GM18858 (cell line): ENCODE results near the gene ASRGL1.

Source experiments
- ATAC-seq: cut with Tn5 transposase; IDR thresholded peaks from one replicate; pipeline ENCODE4 v1.9.1; 2021; ENCODE audit not compliant: unreplicated experiment

ASRGL1 gene

DNA sequence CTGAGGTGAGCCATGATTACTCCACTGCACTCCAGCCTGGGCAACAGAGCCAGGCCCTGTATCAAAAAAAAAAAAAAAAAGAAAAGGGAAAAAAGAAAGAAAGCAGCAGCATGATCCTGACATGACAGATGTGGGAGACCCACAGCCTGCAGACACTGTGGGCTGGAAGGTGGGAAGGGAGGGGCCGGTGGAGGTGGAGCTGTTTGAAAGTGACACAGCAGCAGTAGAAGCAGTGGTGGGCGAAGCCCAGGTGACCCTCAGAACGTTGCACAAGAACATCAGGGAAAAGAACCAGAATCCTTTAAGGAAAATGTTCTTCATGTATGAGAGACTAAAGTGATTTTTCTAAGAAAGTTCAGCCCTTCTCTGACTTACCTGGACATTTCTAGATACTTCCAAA, 55.3 kb downstream of the ASRGL1 start:
- no peak for ATAC-seq

DNA sequence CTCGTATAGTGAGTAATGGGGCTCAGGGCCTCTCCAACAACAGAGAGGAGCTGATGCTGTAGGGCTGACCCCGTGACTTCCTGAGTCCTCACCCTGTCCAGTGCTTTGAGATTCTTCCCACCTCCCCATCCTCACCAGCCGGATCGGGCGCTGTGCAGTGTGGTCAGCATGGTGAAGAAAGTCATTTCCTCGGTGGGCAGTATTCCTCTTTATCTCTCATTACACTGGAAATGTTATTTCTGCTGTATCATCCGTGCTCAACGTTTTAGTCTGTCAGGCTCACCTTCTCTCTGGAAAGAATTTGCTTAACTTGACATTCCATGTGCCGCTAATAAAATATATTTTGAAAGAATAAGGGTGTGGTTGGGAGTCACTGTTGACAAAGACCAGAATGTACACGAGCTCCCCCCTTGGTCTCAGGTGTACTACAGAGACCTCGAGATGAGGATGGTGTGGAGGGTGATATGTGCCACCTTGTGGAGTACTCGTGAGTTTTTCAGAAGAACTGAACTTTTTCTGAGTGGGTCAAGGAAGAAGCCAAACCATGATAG, 55.9 kb downstream of the ASRGL1 start:
- no peak for ATAC-seq

DNA sequence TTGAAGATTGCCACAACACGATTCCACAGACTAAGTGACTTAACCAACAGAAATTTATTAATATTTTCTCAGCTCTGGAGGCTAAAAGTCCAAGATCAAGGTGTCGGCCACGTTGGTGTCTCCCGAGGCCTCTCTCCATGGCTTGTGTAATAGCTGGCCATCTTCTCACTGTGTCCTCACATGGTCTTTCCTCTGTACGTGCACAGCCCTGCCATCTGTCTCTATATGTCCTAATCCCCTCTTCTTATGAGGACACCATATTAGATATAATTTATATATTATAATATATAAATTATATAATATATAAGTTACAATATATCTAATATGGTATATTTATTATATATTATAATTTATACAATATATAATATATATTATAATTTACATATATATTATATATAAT, 56.5 kb downstream of the ASRGL1 start:
- ATAC-seq: no peak

DNA sequence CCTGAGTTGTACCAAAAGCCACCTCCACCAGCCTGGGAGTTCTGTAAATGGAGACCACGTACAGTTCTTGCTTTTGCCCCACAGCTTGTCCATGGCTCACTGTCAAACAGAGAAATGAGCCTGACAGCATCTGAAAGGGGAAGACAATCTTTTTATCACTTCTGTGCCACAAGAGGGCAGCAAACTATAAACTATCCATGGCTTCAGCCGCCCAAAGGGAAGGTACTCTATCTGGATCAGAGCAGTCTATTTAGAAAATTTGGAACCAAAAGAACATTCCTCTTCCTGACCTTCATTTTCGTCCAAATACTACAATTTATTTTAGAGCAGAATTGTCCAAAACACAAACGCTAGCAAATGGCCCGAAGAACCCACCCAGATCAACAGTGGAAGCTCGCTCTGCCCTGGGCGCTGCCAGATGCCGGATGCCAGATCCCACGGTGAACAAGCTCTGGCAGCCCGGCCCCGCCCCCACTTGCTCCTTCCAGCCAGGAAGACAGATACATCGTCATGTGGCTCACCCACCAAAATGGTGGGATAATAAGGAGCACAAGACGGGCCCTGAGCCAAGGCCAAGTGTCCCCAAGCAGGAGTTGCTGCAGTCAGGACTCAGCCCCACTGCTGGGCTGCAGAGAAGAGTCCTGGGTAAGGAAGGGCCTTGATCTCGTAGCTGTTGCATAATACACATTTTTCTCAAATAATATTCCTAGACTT, 57.7 kb downstream of the ASRGL1 start:
- ATAC-seq: no peak

DNA sequence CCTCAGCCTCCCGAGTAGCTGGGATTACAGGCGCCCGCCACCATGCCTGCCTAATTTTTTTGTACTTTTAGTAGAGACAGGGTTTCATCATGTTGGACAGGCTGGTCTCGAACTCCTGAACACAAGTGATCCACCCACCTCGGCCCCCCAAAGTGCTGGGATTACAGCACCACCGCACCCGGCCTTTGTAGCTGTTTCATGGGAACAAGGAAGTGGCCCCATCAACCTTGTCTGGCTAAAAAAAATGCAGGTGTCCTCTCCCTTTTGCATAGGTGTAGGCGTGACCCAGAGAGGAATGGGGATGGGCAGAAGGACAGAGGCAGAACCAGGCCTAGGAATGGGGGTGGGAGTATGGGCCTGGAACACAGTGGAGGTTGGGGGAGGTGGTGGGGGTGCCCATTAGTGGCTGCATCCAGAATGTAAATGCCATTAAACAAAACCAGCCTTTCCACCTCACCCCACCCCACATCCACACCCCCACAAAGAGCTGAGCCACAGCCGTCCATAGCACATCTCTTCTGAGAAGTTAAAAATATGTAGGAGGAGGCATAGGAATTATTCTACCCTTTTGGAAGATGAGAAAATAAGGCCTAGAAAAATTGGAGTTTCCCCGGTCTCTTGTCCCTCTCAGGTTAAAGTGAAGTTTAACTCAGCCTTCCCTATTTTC, 58.8 kb downstream of the ASRGL1 start:
- ATAC-seq: no peak

DNA sequence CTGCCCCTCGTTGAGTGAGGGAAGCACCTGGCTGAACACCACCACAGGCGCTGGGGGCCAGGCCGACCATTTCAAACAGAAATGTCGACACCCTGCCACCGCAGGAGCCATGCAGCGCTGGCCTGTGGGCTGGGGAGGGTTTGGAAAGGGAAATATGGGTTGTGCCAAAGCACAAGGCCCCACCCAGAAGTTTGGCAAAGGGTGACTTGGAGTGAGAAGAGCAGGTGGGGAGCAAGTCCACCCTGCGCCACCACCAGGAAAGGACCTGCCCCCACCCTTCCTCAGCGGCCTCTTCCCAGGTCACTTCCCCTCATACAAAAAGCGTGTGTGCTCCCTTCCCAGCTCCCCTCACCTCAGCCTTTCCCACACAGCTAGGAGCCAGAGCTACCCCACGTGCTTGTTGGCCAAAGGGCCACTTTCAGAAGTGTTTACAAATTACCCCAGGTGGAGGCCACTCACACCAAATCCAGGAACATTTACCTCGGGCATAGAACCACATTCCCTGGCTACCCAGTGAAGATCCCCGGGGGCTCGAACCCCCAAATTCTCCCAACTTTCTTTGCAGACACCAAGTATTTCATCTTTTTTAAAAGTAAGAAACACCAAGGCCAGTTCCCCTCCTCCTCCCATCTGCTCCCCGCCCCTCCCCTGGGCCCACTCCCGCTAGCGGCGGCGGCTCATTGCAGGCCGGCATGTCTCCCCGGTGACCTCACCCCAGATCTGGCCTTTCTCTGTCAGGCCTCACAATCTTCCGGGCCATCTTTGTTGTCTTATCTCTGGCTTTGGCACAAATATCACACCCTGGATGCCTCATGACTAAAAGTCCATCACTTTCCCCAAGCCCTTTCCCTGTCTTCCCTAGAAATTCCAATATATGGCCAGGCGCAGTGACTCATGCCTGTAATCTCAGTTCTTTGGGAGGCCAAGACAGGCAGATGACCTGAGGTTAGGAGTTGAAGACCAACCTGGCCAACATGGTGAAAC, 61.1 kb downstream of the ASRGL1 start:
- no peak for ATAC-seq

DNA sequence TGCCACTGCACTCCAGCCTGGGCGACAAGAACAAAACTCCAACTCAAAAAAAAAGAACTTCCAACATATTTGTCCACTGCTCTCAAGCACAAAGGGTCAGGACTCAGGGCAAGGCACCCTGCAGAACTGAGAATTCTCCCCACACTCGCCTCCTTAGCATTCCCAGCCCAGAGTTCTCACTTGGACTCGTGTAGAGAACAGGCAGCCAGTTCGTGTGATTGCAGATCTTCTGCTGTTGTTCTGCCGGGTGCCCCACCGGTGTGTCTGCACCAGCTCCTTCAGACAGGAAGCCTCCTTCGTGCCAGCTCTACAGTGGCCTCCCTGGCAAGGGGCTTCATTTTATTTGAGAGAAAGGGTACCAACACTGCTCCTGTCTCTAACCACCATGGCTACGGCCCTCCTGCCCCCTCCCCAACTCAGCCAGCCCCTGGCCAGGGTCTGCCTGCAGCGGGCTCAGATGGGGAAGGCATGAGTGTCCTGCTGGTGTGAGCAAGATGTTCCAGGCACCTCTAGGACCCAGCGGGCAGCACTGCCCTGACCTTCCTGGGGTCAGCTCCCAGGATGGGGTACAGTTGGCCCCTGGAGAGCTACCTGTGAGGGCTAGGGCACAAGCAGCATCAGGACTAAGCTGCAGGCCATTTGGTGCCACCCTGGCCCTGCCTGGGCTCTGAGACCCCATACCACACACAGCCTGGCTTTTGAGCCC, 62.1 kb downstream of the ASRGL1 start:
- ATAC-seq: no peak

DNA sequence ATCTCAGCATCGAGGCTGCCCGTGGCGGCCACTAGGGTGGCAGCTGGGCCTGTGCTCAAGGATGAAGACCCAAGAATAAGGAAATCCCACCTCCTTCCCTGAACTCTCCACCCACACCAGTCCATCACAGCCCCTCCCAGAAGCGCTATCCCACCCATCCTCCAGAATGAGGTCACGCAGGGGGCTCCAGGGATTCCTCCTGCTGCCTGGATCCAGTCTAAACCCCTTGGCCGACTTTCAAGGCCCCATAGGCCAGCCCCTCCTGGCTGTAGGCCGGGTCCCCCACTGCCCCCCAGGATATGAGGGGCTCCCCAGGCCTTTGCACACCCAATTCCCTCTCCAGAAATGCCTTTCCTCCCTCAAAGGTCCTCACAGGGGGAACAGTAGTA, 62.6 kb downstream of the ASRGL1 start:
- no peak for ATAC-seq

DNA sequence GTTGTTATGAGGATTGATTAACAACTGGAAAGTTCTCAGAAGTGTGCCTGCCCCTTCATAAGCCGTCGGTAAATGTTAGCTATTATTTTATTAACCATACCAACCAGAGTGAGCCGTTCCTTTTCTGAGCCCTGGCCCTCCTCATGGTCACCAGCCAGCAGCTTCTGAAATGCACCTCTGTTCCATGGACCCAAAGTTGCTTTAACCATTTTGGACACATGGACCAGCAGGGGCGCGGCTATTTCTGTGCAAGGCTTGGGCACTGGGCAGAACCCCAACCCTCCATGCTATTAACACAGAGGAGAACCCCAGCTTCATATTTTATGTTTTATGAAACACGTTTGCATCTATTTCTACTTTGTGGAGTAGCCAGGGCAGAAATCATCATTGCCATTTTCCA, 63.0 kb downstream of the ASRGL1 start:
- no peak for ATAC-seq

DNA sequence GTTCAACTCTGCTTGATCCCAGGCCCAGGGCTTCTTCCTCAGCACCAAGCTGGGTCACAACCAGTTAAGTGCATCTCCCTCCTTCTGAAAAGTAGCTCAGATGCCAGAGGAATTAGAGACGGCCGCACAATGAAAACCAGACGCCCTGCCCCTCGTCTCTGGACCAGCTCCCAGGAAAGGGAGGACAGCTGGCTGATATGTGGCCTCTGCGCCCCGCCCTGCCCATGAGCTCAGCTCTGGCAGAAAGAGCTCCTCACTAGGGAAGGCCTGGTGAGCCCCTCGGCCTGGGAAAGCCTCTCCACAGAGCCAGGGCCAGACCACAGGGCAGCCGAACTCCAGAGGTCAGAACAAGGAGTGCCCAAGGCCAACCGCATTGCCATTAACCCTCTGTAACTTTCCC, 63.5 kb downstream of the ASRGL1 start:
- no peak for ATAC-seq

DNA sequence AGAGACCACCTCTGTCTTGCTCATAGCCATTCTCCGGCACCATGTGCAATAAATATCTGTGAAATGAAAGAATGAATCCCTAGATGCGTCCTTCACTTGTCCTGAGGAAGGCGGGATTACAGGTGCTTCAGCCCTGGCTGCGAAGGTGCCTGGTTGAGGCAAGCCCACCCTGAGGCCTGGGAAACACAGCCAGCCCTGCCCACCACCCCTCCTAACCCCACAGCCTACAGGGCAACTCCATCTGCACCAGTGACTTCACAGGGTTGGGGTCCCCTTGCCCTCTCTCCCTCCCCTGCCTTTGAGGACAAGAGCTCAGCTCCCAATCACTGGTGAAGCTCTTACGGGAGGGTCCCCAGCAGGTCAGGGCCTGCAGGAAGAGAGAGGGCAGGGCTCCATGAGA, 64.1 kb downstream of the ASRGL1 start:
- no peak for ATAC-seq

DNA sequence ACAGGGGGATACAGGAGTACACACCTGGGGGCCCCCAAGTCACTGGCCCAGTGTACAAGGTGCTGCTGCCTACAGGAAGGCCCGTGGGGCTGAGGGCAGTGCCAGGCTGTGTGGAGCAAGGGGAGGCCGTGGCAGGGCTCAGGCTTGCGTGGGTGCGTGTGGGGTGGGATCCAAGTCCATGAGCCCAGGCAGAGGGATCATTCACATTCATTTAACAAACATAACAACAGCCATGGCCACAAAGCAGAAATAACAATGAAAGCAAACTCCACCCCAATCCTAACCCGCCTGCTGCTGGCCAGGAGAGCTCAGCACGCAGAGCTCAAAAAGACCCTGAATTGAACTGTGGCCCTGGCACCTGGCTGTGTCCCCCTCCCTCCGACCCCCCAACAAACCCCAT, 64.6 kb downstream of the ASRGL1 start:
- ATAC-seq: no peak

DNA sequence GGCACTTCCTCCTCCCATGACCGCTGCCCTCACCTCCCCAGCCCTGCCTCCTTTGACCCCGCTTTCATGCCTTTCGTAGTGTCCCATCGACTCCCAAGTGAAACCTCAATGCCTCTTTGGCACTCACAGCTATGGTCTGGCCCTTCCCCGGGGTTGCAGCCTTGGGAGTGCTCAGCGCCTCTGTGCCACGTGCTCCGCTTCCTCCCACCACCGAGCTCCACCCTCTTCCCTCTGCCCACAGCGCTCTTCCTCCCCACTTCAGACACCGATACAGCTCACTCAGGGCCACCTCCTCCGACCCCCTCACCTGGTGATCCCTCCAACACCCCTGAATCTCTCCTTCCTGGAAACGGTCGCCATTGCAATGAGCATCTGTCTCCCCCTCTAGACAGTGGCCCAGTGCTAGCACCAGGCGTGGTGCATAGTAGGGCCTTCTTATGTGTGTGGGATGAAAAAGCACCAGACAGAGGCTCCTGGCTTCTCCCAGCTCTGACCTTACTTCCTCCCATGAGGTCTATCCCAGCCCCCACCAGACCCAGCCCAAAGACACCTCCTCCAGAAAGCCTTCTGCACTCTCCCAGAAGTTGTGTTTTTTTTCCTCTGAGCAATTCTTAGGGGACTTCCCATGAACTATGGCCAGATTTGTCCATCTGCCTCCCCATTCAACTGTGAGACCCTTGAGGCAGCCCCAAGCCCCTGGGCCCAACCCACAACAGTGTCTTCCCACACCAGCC, 65.1 kb downstream of the ASRGL1 start:
- no peak for ATAC-seq

DNA sequence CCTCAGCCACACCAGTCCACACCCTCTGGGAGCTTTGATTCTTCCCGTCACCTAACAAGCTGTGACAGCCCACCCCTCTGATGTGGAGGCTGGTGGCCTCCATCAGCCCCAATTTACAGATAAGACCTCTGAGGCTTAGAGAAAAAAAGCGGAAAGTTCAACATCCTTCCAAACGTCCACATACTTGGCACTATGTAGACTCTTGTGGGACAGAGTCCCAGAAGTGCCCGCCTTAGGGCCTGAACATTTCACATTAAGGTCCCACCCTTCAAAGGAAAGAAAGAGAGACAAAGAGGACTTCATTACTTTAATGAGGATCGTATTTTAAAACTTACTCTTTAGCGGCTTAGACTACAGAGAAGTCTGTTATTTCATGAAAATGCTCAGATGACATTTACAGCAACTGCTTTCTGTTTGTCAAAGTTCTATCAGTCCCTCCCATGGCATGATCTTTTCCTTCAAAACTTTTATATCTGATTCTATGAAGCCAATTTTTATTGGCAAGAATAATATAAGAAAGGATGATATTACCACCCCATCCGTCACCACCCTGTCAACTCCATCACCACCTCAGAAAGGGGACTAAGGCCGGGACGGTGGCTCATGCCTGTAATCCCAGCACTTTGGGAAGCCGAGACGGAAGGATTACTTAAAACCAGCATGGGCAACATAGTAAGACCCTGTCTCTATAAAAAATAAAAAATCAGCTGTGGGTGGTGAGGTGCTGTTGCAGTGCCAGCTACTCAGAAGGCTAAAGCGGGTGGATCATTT, 65.9 kb downstream of the ASRGL1 start:
- no peak for ATAC-seq

DNA sequence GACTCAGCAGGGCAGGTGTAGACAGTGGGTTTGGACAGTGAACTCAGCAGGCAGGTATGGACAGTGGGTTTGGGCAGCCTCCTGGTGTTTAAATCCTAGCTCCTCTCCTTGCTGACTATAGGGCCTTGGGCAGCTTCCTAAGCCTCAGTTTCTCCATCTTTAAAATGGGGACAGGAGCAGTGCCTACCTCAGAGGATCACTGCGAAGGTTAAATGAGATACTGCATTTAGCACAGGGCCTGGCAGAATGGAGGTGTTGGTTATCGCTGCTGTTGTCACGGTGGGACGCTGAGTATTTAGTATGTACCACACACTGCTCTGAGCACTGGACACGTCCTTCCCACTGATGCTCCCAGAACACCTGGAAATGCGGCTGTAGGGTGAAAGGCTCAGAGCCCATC, 67.2 kb downstream of the ASRGL1 start:
- no peak for ATAC-seq

DNA sequence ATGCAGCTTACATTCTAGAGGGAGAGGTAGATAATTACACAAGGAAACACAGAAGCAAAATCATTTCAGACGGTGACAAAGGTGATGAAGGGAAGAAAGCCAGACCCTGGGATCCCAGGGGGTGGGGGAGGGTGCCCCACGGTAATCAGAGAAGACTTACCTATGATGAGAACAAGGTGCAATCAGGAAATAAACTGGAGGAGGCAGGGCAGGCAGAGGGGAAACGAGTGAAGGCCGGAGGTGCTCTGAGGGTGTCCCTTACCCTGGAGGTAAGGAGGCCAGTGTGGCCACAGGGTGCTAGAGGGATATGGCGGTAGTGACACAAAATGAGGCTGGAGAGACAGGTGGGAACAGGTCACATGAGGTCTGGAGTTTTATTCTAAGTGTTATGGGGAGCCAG, 67.7 kb downstream of the ASRGL1 start:
- no peak for ATAC-seq

DNA sequence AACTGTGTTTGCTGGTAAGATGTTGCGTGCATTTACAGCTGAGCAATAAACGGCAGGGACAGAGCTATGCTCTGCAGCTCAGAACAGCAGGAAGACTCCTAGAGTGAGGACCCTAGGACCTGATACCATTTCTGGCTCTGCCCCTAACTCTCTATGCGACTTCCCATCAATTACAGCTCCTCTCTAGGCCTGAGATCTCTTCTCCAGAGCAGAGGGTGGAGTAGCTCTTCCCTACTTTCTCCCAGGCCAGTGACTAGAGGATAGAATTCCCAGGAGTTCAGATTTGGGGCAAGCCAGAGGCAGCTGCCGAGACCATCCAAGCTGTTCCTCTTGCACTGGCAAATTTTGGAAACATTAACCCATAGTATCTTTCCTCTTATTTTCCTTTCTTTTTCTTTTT, 68.8 kb downstream of the ASRGL1 start:
- no peak for ATAC-seq

DNA sequence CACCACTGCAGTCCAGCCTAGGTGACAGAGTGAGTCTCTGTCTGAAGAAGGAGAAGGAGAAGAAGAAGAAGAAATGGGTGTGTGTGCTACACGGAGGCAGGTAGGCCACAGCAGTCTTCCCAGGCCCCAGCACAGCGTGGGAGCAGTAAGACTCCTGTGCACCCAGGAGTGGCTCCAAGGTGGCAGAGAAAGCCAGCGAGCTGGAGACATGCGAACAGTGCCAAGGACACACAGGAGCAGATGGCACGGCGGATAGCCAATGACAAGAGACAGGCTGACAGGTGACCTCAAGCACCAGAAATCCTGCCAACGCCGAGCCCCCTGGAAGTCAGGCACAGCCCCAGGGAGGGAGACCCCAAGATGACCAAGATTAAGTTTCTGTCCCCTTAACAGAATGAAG, 72.6 kb downstream of the ASRGL1 start:
- no peak for ATAC-seq

DNA sequence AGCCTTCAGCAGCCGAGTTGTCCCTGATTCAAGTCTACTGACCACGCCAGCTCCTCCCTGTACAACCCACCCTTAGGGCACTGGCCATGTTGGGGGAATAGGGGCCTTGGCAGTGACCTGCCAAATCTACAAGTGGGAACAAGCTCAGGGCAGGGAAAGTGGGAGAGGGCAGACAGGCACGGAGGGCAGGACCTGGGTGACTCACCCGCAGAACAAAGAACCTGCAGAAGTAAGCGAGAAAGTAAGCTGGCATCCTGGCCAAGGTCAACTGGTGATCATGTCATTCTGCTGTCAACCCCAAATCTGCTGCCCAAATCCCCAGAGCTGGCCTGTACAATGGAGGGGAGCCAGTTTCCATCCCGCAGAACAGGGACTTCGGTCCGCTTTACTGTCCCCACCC, 73.7 kb downstream of the ASRGL1 start:
- ATAC-seq: no peak
